GM21723 (cell line): ENCODE results near the gene GCNT2.
A peak's percentile ranks its signal among the peaks of the same experiment; 100 is the strongest.
"Not testable (repeated sequence)": the region's sequence is repeated elsewhere in the genome, so short reads cannot be mapped to it uniquely, and the experiment has no call there.

ENCODE experiments used
- ATAC-seq: cut with Tn5 transposase; IDR thresholded peaks from one replicate; pipeline ENCODE4 v1.9.1; 2021; ENCODE audit warnings: mild to moderate bottlenecking, moderate library complexity; ENCODE audit not compliant: unreplicated experiment

The GCNT2 gene

DNA sequence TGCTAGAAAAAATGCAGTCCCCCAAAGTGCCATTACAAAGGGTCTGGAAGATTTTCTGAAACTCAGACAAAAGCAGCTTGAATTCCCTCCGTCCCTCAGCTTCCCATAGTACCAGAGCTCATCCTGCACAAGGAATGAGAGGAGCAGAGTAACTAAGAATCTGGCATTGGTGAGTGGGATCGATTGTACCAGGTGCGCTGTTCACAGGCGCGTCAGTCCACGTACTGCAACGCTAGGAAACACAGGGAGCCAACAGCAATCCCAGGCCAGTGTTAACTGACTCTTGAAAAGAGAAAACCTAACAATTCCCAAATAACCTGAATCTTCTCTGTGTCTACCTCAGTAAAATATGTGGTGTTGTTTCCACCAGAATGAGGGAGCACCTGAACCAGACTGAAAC lies 77.9 kb downstream of the GCNT2 start:
- ATAC-seq: no peak

DNA sequence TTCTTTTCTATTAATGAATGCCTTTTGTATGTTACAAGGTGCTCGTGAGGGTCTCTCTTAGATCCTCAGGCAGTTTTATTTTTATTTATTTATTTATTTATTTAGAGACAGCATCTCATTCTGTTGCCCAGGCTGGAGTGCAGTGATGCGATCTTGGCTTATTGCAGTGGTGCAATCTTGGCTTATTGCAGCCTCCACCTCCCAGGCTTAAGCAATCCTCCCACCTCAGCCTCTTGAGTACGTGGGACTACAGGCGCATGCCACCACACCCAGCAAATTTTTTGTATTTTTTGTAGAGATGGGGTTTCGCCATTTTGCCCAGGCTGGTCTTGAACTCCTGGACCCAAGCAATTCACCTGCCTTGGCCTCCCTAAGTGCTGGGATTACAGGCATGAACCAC lies 79.5 kb downstream of the GCNT2 start:
- ATAC-seq: not testable (repeated sequence)

- no peak for ATAC-seq
Observed at GRCh38 chr6:10603219-10603618, 82.1 kb downstream of the GCNT2 start.

DNA sequence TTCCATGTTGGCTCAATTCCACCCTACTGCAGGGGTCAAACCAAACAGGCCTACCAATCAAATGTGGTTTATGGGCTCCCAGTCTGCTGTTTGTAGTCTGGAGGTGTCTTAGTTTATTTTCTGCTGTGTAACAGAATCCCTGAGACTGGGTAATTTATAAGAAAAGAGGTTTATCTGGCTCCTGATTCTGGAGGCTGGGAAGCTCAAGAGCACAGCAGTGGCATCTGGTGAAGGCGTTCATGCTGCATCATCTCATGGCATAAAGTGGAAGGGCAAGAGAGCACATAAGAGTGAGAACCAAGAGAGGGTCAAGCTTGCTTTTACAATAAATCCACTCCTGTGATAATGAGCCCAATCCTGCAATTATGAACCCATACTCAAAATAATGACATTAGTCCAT lies 87.9 kb downstream of the GCNT2 start:
- ATAC-seq: no peak

DNA sequence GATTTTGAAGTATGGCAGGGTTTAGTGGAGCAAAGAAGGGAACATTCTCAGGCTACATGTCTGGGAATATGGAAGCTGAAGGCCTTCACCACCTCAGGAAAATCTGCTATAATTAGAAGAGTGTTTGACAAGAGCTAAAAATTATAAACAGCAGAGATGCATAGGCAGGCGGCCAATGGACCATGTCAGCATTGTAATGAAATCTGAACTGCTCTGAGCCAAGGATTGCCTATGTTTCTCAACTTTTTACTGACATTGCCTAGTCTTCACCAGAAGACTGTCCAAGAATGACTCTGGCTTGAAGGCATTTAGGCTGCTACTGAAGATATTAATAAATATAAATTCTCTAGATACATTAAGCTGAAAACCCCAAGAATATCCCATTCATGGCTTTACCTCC lies 89.1 kb downstream of the GCNT2 start:
- ATAC-seq: no peak

DNA sequence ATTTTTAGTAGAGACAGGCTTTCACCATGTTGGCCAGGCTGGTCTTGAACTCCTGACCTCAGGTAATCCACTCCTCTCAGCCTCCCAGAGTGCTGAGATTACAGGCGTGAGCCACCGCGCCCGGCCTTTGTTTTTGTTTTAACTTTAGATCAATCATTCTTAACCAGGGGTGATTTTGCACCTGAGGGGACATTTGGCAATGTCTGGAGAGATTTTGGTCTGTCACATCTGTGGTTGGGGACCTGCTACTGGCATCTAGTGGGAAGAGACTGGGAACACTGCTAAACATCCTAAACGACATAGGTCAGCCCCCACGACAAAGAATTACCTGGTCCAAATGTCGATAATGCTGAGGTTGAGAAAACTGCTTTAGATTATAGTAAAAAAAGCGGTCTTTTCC lies 91.0 kb downstream of the GCNT2 start:
- ATAC-seq: no peak

DNA sequence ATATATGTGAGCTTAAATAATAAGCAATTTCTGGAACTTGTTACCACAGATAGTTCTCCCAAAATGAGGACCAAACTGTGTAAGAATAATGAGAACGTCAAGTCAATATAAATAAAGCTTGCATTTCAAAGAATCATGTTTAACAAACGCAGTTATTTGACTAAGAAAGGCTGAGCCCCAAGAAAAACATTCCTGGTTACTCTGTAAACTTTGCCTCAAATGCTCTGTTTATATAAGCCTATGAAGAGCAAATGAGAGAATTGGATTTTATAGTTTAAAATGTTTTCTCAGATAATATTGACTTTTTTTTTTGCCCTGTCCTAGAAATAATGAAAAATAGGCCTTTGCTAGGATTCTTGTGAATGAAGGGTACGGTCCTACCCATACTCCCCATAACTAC lies 91.9 kb downstream of the GCNT2 start:
- no peak for ATAC-seq

GRCh38 chr6:10613723-10614122 lies 92.6 kb downstream of the GCNT2 start:
- no peak for ATAC-seq

DNA sequence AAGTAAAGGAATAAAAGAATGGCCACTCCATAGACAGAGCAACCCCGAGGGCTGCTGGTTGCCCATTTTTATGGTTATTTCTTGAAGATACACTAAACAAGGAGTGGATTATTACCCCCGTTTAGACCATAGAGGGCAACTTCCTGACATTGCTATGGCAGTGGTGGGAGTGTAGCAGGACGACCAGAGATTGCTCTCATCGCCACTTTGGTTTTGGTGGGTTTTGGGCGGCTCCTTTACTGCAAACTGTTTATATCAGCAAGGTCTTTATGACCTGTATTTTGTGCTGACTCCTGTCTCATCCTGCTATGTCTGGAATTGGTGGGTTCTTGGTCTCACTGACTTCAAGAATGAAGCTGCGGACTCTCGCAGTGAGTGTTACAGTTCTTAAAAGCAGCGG lies 94.5 kb downstream of the GCNT2 start:
- no peak for ATAC-seq

DNA sequence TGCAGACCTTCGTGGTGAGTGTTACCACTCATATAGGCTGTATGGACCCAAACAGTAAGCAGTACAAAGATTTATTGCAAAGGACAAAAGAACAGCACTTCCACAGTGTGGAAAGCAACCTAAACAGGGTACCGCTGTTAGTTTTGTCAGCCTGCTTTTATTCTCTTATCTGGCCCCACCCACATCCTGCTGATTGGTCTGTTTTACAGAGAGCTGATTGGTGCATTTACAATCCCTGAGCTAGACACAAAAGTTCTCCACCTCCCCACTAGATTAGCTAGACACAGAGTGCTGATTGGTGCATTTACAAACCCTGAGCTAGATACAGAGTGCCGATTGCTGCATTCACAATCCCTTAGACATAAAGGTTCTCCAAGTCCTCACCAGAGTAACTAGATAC lies 95.1 kb downstream of the GCNT2 start:
- not testable (repeated sequence) for ATAC-seq

DNA sequence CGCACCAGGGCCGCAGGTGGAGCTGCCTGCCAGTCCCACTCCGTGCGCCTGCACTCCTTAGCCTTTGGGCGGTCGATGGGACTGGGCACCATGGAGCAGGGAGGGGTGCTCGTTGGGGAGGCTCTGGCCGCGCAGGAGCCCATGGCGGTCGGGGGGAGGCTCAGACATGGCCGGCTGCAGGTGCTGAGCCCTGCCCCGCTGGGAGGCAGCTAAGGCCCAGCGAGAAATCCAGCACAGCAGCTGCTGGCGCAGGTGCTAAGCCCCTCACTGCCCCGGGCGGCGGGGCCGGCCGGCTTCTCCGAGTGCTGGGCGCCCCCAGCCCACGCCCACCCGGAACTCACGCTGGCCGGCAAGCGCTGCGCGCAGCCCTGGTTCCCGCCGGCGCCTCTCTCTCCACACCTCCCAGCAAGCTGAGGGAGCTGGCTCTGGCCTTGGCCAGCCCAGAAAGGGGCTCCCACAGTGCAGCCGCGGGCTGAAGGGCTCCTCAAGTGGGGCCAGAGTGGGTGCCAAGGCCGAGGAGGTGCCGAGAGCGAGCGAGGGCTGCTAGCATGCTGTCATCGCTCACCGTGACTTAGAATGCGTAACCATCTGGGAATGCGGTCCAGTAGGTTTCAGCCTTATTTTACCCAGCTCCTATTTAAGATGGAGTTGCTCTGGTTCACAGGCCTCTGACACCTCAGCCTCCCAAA lies 96.0 kb downstream of the GCNT2 start:
- ATAC-seq: no peak

- ATAC-seq: no peak
Observed at GRCh38 chr6:10618409-10618808, 97.3 kb downstream of the GCNT2 start.

DNA sequence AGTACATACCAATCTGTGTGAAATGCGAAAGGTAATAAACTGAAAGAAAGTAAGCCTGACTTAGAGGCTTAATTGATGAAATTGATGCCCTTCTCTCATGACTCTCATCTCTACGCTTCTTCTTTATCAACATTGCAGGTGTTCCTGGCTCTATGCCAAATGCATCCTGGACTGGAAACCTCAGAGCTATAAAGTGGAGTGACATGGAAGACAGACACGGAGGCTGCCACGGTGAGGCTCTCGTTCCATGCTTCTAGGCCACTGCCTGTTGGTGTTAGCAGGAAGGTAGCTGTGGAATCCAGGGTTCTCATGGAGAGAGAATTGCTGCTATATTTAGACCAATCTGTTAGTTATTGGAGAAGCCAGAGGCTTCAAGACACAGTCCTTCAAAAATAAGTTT lies 100.1 kb downstream of the GCNT2 start:
- ATAC-seq: no peak

- ATAC-seq: no peak
Observed at GRCh38 chr6:10621847-10622246, 100.7 kb downstream of the GCNT2 start.

DNA sequence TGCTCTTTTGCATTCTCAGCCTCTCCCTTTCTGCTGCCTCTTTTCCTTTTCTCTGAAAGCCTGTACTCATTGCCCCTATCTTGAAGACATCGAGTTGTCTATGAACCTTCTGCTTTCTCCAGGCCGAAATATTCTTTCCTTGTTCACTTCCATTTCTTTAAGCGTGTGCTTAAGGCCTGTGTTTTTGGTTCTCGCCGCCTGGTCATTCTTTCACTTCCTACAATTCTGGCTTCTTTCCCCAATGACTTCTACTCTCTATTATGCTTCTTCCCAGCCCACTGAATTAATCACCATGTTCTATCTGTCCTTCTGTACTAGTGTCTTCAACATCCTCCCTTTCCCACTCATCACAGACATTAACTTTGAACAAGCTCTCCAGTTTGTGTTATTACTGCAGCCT lies 103.7 kb downstream of the GCNT2 start:
- ATAC-seq: no peak

DNA sequence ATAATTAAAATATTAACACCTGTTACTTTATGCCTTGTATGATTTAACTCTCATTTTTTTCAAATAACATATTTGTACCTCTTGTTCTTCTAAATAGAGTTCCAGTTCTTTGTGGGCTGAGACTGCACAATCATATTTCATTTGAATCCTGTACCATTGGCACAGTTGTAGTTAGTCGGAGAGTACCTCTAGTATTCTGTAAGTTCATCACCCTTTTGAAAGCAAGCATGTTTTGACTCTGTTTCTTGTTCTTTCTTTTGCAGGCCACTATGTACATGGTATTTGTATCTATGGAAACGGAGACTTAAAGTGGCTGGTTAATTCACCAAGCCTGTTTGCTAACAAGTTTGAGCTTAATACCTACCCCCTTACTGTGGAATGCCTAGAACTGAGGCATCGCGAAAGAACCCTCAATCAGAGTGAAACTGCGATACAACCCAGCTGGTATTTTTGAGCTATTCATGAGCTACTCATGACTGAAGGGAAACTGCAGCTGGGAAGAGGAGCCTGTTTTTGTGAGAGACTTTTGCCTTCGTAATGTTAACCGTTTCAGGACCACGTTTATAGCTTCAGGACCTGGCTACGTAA lies 105.1 kb downstream of the GCNT2 start:
- ATAC-seq: peak; percentile 77

- ATAC-seq: no peak
Observed at GRCh38 chr6:10627800-10628199, 106.6 kb downstream of the GCNT2 start.

DNA sequence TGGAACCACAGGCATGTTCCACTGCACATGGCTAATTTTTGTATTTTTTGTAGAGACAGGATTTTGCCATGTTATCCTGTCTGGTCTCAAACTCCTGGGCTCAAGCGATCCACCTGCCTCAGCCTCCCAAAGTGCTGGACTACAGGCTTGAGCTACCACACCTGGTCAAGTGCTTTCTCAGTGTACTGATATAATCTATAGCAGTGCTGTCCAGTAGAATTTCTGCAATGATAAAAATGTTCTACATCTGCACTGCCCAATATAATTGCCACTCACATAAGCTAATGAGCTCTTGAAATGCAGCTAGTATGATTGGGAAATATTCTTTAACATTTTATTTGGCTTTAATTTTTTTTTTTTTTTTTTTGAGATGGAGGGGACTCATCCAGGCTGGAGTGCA lies 109.0 kb downstream of the GCNT2 start:
- no peak for ATAC-seq

- peak; percentile 89 for ATAC-seq
Observed at GRCh38 chr6:10633216-10633615, 112.1 kb downstream of the GCNT2 start.

DNA sequence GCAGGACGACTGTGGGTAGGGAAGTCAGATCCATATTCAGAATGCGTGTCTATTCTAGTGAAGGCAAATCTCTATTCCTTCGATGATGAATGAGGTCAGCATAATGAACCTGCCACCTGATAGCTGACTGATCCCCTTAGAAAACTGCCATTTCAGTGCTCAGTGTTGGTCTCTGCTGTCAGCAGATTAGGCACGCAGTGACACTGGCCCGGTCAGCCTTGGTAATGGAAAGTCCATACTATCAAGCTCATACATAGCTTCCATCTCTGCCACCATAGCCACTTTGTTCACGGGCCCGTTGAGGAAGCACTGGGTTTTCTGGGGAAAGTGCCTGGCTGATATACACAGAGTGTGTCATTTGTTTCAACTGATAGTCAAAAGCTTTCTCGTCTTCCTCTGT lies 119.3 kb downstream of the GCNT2 start:
- no peak for ATAC-seq

- no peak for ATAC-seq
Observed at GRCh38 chr6:10641528-10641927, 120.4 kb downstream of the GCNT2 start.

GRCh38 chr6:10643201-10643651 lies 122.1 kb downstream of the GCNT2 start:
- peak; percentile 86 for ATAC-seq

DNA sequence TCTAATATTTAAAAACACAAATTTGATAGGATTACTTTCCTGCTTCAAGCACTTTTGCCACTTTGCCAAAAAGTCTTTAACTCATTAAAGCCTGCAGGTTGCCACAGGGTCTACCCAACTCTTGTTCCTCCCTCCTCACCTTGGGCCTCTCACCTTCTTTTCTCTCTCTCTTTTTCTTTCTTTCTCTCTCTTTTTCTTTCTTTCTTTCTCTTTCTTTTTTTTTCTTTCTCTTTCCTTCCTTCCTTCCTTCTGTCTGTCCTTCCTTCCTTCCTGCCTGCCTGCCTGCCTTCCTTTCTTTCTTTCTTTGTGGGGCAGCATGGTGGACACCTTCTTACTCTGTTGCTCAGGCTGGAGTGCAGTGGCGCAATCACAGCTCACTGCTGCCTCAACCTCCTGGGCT lies 123.1 kb downstream of the GCNT2 start:
- no peak for ATAC-seq
